ENCODE measurements around the gene NXPH2. TPM values are rescaled to one million over a fixed set of nuclear protein-coding genes. Genes with fewer than 3 reads are reported as not detected.
"Not testable (repeated sequence)": the region's sequence is repeated elsewhere in the genome, so short reads cannot be mapped to it uniquely, and the experiment has no call there.

Gene NXPH2
- polyA plus RNA-seq, 4 donors = 2.5 to 5.9 (median 5.5) TPM

DNA sequence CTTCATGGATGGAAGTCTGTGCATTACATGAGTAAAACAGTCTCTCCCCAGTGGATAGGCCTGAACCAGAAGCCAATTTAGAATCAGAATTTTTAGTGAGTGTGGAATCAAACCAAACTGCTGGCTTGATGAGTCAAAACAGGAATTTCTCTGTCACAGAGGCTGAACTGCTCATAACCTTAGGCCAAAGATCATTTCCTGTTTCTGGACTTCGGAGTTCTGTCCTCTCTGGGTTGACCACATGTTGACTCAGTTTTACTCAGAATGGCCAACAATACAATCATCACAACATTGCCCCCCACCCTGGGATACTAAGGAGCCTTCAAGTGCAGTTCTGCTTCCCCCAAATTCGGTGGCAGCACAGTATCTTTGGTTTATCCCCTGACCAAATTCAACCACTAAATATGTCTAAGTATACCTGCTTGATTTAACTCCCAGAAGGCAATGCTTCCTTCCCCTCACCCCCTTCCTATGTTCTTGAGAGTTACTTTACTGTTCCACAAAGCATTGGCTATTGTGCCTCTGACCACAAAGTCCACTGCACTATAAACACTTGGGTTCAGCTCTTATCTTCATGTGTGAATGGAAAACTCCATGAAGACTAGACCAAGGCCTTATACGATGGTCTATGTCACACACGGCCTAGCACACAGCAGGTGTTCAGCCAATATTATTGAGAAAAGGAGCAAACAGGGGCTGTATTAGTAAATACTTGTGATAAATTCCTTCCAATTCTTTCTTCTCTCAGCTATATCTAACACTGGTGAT, 67.8 kb downstream of the NXPH2 start:
- DNase-seq (ENCODE audit: low read depth in 4 of 4, low spot score in 3 of 4) = no peak

DNA sequence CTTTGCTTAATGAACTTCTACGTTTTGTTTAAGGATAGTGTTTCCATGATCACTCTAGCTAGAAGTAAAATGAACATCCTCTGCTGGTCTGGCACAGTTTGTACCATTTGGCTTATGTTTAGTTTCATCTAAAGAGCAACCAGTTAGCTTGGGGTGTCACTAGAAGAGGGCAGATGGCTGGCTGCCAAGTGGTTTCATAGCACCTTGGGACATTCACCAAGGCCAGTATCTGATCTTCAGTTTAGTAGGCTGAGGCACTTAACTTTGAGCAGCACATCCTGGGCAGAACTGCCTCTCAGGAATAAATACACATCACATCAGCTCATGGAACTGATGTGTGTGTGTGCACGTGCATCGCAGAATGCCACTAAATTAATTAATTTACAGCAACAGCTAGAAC, 68.4 kb downstream of the NXPH2 start:
- DNase-seq (ENCODE audit: low read depth in 4 of 4, low spot score in 3 of 4) = no peak

DNA sequence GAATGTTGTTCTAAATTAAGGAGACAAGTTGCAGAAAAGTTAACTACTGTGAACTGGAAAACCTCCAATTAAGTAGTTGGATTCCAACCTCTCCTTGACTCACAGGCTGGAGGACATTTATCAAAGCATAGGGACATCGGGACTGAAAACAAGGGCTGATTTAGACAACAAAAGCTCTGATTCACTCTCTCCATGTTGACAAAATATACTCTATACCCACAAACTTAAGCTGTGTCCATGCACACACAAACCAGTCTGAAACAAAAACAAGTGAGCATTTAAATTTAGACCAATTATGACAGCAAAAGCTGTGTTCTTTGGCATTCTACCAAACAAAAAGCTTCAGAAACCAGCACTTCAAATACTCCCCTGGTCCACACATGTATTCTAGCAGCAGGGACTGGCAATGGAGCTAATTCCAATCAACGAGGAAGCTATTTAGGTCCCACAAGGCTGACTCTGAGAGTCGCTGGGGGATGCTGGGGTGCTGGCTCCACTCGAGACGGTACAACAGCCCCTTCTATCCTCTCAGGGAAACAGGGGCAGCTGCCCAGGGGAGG, 71.4 kb downstream of the NXPH2 start:
- DNase-seq (ENCODE audit: low read depth in 4 of 4, low spot score in 3 of 4) = no peak

DNA sequence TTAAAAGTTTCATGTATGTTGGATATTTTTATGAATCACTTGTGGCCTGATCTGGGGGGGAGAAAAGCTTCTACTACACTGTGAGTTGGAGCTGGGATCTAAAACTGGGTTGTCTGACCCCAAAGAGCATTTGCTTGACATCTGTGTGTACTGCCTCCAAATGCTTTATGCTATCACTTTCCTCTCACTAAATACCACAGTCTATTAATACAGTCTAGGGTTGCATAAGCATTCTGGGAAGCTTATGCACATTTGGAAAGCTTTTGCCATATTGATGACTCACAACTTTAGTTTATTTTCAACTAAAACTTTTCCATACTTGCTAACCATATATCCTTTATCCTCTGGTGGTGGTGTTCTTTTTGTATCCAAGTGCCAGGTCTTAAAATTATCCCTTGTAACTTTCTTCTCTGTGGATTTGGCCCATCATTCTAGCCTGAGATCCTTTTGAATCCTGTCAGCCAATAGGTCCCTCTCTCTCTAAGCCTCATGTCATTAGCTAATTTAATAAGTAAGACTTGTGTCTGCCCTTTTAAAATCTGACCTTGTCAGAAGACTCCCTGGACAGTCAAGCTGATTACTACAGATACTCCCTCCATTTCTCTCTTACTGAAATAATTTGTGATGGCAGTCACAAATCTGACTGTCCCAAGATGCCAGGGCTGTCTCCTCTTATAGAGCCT, 72.7 kb downstream of the NXPH2 start:
- DNase-seq (ENCODE audit: low read depth in 4 of 4, low spot score in 3 of 4) = no peak

DNA sequence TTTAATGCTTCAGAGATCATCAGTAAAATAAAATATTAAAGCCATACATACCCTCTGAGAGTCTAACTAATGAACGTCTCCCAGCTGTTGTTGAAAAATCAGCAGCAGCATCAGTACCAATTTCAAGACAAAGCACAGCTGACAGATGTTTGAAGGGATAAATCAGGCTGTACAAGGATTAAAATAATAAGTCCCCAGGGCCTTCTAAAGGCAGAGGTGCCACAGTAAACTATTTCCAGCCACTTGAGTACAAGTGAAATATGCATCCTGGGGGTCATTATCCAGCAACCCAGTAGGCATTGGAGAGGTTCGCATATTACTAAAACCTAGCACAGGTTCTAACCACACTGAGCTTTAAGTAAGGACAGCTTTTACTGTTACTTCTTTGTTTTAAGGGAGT, 76.9 kb downstream of the NXPH2 start:
- no peak for DNase-seq (ENCODE audit: low read depth in 4 of 4, low spot score in 3 of 4)

DNA sequence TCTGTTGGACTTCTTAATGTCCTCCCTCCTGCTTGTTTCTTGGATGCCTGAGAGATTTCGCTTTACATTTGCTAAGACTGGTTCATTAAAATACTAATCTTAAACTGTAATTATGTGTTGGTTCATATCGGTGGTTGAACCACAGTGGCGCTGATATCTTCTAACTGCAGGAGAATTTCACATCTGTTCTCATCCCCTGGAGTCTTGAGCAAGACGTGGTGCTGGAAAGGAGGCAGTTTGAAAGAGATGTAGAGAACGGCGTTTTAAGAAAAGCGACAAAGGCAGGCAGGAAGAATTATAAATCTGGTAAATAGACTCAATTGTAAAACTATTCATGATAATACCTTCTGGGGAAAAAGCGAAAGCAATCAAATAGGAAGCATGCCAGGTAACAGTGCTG, 79.5 kb downstream of the NXPH2 start:
- DNase-seq (ENCODE audit: low read depth in 4 of 4, low spot score in 3 of 4) = no peak

DNA sequence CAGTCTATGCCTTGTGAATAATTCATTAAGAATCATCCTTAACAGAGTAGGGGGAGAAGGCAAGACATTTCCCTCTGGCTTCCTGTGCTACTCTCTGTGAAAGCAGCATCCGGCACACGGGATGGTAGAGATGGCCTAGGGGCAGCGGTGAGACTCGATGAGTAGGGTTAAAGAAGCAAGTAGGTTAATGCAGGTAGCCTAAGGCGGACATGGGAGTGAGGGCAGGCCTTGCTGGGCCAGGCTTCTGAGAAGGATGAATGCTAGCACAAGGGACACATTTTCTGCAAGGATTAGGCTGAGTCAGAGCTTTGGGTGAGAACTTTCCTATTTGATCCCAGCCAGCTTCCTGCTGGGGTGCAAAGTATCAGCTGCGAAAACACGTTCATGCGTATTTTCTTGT, 80.8 kb downstream of the NXPH2 start:
- no peak for DNase-seq (ENCODE audit: low read depth in 4 of 4, low spot score in 3 of 4)

DNA sequence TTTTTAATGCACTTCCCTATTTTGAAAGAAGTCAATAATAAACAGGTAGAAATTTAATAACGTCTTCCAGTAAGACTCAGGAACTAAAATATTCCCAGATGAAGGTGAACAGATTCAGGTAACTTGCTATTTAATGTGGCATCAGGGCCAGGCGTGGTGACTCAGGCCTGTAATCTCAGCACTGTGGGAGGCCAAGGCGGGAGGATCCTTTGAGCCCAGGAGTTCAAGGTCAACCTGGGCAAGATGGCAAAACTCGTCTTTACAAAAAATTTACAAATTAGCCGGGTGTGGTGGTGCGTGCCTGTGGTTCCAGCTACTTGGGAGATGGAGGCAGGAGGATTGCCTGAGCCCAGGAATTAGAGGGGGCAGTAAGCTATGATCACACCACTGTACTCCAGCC, 81.8 kb downstream of the NXPH2 start:
- no peak for DNase-seq (ENCODE audit: low read depth in 4 of 4, low spot score in 3 of 4)

DNA sequence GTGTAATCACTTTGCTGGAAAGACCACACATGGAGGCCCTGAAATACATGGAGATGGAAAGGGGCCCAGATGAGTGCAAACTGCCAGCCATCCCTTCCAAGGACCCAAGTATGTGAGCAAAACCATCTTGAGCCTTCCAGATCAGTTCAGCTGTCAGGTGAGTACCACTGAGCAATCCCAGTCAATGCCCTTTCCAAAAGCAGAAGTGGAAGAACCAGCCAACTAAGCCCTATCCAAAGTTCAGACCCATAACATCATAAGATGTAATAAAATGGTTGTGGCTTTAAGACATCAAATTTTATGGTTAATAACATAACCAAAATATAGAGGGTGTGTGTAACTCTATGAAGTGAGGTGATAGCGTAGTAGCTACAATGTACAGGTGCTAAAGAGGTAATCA, 88.5 kb downstream of the NXPH2 start:
- no peak for DNase-seq (ENCODE audit: low read depth in 4 of 4, low spot score in 3 of 4)

DNA sequence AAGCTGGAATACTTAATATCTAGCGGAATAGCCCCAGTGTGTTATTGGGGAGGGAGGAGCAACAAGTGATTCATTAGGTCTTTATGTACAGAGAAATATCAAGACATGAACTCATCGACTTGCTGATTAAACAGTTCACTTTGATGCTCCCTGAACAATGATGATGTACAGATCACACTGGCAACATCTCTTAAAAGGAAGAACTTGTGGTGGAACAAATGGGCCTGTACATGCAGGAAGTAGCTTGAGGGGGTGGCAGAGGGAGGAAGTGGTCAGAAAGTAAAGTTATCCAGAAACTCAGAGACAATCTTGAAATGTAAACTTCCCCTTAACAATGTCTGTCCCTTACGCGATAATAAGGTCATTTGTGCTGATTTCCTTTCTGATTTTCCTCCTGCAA, 90.5 kb downstream of the NXPH2 start:
- no peak for DNase-seq (ENCODE audit: low read depth in 4 of 4, low spot score in 3 of 4)

DNA sequence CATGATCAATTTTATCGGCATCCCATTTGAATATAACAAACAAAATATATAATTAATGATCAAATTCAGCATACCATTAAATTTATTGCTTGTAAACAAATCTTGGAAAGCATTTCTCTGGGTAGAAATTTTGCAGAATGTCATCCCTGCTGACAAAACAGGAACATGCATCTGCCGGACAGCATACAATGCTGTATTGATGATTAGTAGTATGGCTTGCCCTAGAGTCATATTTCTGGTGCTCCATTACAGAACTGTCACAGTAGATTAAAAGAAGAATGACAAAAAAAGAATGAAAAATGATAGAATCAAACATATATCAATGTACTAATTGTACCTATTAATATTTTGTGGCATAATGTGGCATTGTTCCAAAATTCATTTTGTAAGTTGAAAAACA, 98.0 kb downstream of the NXPH2 start:
- no peak for DNase-seq (ENCODE audit: low read depth in 4 of 4, low spot score in 3 of 4)

DNA sequence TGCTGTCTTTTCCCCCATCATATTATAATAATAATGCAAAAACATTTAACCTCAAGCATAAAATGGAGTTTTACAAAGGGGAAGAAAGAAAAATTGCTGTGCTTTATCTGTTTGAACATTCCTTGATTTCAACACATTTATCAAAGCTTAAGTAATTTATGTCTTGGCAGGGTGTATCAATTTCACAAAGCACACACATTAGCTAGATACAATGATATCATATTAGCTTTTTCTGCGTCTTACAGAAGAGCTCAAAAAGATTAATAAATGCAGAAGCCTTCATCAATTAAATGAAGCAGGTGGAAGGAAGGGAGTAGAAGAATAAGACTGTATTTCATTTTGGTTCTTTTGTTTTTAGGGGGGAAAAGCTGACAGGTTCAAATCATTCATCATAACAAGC, 103.0 kb downstream of the NXPH2 start:
- DNase-seq (ENCODE audit: low read depth in 4 of 4, low spot score in 3 of 4) = no peak

DNA sequence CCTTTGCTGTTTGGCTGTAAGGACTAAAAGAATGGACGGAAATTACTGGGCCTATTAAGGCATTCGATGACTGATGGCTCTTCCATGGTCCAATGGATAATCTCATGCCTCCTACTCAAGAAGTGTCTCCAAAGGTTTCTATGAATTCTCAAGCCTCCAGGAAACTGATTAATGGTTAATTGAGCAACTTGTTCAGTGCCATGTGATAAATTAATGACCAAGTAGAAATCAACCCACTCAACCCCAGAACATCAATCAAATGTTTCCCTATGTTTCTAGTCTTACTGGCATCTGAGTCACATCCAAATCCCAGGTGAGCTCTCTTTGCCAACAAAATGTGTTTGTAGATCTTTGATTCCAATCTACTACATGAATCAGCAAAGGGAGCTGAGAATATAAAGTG, 103.6 kb downstream of the NXPH2 start:
- DNase-seq (ENCODE audit: low read depth in 4 of 4, low spot score in 3 of 4) = no peak

DNA sequence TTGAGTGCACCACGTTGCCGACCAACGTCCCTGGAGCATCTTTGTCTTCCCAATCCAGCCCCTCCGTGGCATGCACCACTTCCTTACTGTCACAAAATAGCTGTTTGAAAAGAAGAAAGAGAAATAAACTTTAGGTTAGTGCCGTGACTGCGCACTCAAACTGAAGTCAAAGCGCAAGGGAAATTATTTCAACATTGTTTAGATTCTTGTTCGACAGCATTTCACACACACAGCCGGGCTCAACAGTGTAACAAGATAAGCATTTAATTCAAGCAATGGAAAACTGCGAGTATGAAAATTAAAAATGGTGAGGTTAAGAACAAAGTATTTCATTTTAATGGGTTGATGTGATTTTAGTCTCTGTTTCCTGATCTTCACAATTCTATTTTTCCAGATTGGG, 108.6 kb downstream of the NXPH2 start:
- no peak for DNase-seq (ENCODE audit: low read depth in 4 of 4, low spot score in 3 of 4)

DNA sequence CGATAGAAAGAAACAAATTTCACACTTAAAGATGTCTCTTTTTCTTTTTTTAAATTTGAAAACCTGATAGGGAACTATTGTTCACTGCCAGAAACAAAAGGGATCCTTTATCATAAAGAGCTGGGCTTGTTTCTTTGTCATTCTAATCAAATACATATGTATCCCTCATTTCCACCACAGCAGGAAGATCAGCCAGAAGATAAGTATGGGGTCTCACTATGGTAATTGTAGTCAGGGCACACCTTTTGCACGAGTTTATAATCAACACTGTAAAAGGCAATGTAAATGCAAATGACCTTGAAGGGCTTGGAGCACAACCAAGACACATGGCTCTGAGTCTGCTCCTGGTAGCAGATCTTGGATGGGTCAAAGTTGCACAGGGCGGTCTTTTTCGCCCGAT, 109.5 kb downstream of the NXPH2 start:
- no peak for DNase-seq (ENCODE audit: low read depth in 4 of 4, low spot score in 3 of 4)

DNA sequence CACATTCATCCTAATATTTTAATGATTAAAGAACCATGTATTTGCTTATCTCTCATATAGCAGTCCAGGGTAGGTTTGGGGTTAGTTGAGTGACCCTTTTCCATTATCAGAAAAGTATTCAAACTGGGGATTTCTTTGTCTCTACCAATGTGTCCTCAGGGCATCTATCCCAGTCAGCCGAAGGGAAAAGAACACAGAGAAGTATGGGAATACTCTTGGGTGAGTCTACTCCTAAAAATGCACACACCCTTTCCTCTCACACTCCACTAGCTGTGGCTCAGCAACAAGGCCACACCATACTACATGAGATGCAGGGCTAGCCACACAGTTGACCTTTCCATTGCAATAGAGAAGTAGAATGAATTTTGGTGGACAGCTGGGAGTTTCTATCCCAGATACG, 114.3 kb downstream of the NXPH2 start:
- DNase-seq (ENCODE audit: low read depth in 4 of 4, low spot score in 3 of 4) = no peak

DNA sequence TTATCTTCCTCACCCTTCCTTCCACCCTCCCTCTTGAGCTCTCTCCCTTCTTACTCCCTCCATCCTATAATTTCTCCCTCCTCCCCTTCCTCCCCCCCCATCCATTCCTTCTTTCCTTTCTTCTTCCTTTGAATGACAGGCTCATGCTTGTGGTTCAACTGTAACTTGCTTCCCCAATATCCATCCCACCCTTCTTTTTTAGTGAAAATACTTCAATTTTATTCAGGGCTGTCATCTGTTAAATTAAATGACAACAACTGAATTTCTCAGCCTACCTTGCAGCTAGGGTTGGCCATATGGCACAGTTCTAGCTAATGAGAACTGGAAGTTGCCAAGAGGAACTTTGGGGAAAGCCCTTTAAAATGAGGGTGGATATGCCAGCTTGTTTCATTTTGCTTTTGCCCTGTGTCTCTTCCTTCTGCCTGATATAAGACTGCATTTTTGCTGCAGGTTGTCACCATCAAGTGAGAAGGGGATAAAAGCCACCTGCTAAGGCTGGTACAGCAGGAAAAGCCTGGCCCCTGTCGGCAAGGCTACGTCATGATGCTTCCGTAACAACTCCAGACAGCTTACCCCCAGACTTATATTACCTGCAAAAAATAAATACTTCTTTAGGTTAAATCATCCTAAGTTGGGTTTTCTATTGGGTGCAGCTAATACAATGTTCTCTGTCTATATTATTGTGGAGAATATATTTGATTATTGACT, 121.8 kb downstream of the NXPH2 start:
- DNase-seq (ENCODE audit: low read depth in 4 of 4, low spot score in 3 of 4) = no peak

DNA sequence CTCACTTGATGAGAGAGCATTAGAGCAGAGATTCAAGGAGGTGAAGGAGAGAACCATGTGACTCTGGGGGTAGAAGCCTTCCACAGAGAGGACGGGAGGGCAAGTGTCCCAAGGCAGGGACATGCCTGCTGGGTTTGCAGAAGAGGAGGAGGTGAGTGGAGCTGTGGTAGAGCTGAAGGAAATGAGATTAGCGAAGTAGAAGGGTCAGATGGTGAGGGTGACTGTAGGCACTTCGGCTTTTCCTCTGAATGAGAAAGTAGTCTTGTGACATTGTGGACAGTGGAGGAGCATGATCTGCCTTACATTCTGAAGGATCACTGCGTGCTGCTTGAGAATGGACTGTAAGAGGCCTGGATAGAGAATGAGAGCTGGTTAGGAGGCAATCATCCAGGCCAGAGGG, 126.0 kb downstream of the NXPH2 start:
- no peak for DNase-seq (ENCODE audit: low read depth in 4 of 4, low spot score in 3 of 4)

DNA sequence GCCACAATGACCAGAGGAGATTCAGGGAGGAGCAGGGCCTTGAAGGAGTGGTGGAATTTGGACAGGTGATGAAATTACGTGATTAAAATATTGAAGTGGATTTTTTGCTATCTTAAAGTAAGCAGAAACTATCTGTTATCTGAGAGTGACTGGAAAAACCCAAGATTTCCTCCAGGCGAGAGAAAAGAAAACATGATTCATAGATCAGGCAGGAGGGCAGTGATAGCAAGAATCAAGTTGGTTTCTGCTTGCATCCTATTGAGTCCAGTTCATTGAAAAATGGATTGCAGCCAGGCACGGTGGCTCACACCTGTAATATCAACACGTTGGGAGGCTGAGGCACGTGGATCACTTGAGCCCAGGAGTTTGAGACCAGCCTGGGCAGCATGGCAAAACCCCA, 127.8 kb downstream of the NXPH2 start:
- no peak for DNase-seq (ENCODE audit: low read depth in 4 of 4, low spot score in 3 of 4)

DNA sequence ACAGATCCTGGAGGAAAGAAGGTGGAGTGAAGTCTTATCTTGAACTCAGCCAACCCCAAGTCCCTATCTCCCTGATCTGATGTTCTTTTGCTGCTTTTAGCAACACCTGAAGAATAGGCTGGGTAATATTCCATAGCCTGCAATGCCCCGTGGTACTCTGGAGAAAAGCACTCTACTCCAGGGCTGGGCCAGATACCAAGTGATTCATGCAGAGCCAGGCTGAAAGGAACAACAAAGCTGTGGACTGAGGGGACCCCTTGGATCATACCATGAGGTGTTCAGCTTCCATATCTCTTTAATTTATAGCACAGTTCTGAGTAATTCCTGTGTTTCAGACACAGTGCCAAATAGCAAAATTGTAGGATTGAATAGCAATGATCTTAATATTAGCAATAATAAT, 130.6 kb downstream of the NXPH2 start:
- DNase-seq (ENCODE audit: low read depth in 4 of 4, low spot score in 3 of 4) = no peak

DNA sequence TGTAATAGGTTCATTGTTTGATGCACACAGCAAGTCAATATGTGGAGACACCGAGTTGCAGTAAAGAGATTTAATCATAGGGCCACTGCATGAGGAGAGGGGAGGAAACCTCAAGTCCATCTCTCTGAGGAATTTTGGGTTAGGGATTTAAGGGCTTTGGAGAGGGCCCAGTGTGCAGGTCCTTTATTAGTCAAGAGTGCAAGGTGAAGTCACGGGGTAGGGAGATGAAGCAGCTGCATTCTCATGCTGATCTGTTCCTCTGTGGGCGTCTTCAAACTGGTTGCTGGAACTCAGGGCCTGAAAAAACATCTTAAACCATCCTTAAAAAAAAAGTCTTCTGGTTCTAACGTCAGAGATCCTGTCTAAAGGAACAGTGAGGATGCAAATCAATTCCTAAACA, 131.6 kb downstream of the NXPH2 start:
- no peak for DNase-seq (ENCODE audit: low read depth in 4 of 4, low spot score in 3 of 4)

DNA sequence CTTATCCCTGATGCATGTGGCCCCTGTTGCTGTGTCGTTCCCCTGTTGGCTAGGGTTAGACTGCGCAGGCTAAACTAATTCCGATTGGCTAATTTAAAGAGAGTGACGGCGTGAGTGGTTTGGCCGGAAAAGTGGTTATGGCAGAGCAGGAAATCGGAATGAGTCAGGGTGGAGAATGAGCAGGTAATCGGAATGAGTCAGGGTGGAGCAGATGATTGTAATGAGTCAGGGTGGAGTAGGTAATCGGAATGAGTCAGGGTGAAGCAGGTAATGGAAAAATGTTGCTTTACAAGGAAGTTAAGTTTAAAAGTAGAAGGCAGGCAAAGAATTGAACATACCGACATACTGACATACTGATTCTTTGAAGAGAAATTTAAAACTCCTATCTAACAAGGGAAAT, 135.4 kb downstream of the NXPH2 start:
- DNase-seq (ENCODE audit: low read depth in 4 of 4, low spot score in 3 of 4) = not testable (repeated sequence)

Measured in left renal pelvis (tissue), 4 donors.